Trophoblast cell (in vitro differentiated cells and primary cell): ENCODE results near the gene SULT4A1.

Source experiments
- DNase-seq, 2 donors: peaks; one replicate each; pipeline ENCODE4 v3.0.0-alpha.2; 2016
- H2AFZ ChIP-seq: 2 replicates; pipeline ENCODE4 v1.6.1; 2013; ENCODE audit warnings: low read length, moderate library complexity, mild to moderate bottlenecking; ENCODE audit not compliant: insufficient read depth, poor library complexity
- H2AK5ac ChIP-seq: 2 replicates; pipeline ENCODE4 v1.6.1; 2013; ENCODE audit warnings: mild to moderate bottlenecking, low read length
- H2BK120ac ChIP-seq: 2 replicates; pipeline ENCODE4 v1.6.1; 2013; ENCODE audit warnings: low read length, mild to moderate bottlenecking, moderate library complexity; ENCODE audit not compliant: insufficient read depth, poor library complexity
- H2BK12ac ChIP-seq: 2 replicates; pipeline ENCODE4 v1.6.1; 2013; ENCODE audit warnings: mild to moderate bottlenecking, low read length, moderate library complexity
- H2BK5ac ChIP-seq: 2 replicates; pipeline ENCODE4 v1.6.1; 2013; ENCODE audit warnings: low read length, low read depth, moderate library complexity, mild to moderate bottlenecking; ENCODE audit not compliant: poor library complexity
- H3K14ac ChIP-seq: 2 replicates; pipeline ENCODE4 v1.6.1; 2013; ENCODE audit warnings: mild to moderate bottlenecking, low read length
- H3K18ac ChIP-seq: 2 replicates; pipeline ENCODE4 v1.6.1; 2013; ENCODE audit warnings: mild to moderate bottlenecking, low read length
- H3K23ac ChIP-seq: 2 replicates; pipeline ENCODE4 v1.6.1; 2013; ENCODE audit warnings: low read length
- H3K27ac ChIP-seq: 2 replicates; pipeline ENCODE4 v1.5.1; 2013; ENCODE audit warnings: low read depth, mild to moderate bottlenecking, inconsistent platforms, low read length, moderate library complexity
- H3K27me3 ChIP-seq: 2 replicates; pipeline ENCODE4 v1.6.1; 2013; ENCODE audit warnings: inconsistent platforms, mild to moderate bottlenecking, low read length, moderate library complexity; ENCODE audit not compliant: insufficient read depth
- H3K36me3 ChIP-seq, 2 experiments: 1 replicate in 1 of 2; 2 replicates in 1 of 2; pipeline ENCODE4 v1.6.1; 2013; ENCODE audit warnings: low read length in 2 of 2, mild to moderate bottlenecking in 2 of 2, moderate library complexity in 1 of 2; ENCODE audit not compliant: insufficient read depth in 2 of 2, control insufficient read depth in 1 of 2
- H3K4ac ChIP-seq: 2 replicates; pipeline ENCODE4 v1.6.1; 2013; ENCODE audit warnings: low read depth, mild to moderate bottlenecking, low read length, moderate library complexity
- H3K4me1 ChIP-seq, 2 experiments: 1 replicate in 1 of 2; 2 replicates in 1 of 2; pipeline ENCODE4 v1.6.1; 2013; ENCODE audit warnings: low read length in 2 of 2, mild to moderate bottlenecking in 2 of 2, moderate library complexity in 1 of 2; ENCODE audit not compliant: insufficient read depth in 2 of 2, control insufficient read depth in 1 of 2
- H3K4me2 ChIP-seq: 2 replicates; pipeline ENCODE4 v1.6.1; 2013; ENCODE audit warnings: inconsistent platforms, mild to moderate bottlenecking, low read length, moderate library complexity
- H3K4me3 ChIP-seq: 2 replicates; pipeline ENCODE4 v1.5.1; 2013; ENCODE audit warnings: mild to moderate bottlenecking, low read depth, low read length, inconsistent platforms
- H3K79me1 ChIP-seq: one replicate; pipeline ENCODE4 v1.6.1; 2013; ENCODE audit warnings: low read length
- H3K79me2 ChIP-seq: 2 replicates; pipeline ENCODE4 v1.6.1; 2013; ENCODE audit warnings: low read length, mild to moderate bottlenecking; ENCODE audit not compliant: control insufficient read depth, insufficient read depth, poor library complexity
- H3K9ac ChIP-seq: 2 replicates; pipeline ENCODE4 v1.6.1; 2013; ENCODE audit warnings: mild to moderate bottlenecking, low read length
- H3K9me3 ChIP-seq: 2 replicates; pipeline ENCODE4 v1.6.1; 2013; ENCODE audit warnings: low read depth, mild to moderate bottlenecking, control low read depth, inconsistent platforms, low read length; ENCODE audit not compliant: insufficient read depth
- H4K12ac ChIP-seq: 2 replicates; pipeline ENCODE4 v1.6.1; 2013; ENCODE audit warnings: low read depth, mild to moderate bottlenecking, low read length, moderate library complexity
- H4K8ac ChIP-seq: 2 replicates; pipeline ENCODE4 v1.6.1; 2013; ENCODE audit warnings: low read depth, mild to moderate bottlenecking, low read length, moderate library complexity
- H4K91ac ChIP-seq: one replicate; pipeline ENCODE4 v1.6.1; 2013; ENCODE audit warnings: low read depth, mild to moderate bottlenecking, low read length, moderate library complexity
- WGBS: extraction: QIAGEN DNeasy Blood & Tissue Kit; methylation state at CpG from one replicate; pipeline ENCODE4 v1.1.7; 2013; ENCODE audit warnings: missing lambda C conversion rate; ENCODE audit not compliant: insufficient read length, insufficient coverage; ENCODE audit errors: extremely low coverage; 5-methylcytosine and 5-hydroxymethylcytosine counted together

The SULT4A1 gene

GRCh38 chr22:43814264-43814663, 48.0 kb downstream of the SULT4A1 start:
- H3K4me3 ChIP-seq, result no peak overlapping the region
- no peak overlapping the region for H2BK120ac ChIP-seq
- no peak overlapping the region for H3K9ac ChIP-seq
- no peak overlapping the region for H3K14ac ChIP-seq
- no peaks in the 10 kb centered on the region for H3K36me3 ChIP-seq
- H3K27ac ChIP-seq, result no peak overlapping the region
- peaks cover 6 to 9% of the 10 kb centered on the region in 2 experiments for H3K4me1 ChIP-seq
- H3K9me3 ChIP-seq, result peaks cover 2% of the 10 kb centered on the region
- H3K27me3 ChIP-seq, result no peaks in the 10 kb centered on the region
- H3K4ac ChIP-seq, result no peak overlapping the region
- peaks cover 3% of the 10 kb centered on the region for H3K79me2 ChIP-seq
- H3K79me1 ChIP-seq, result peaks cover 4% of the 10 kb centered on the region
- H4K8ac ChIP-seq, result no peak overlapping the region
- no peak for DNase-seq
- H3K23ac ChIP-seq, result no peak overlapping the region
- no peak overlapping the region for H3K18ac ChIP-seq
- H4K12ac ChIP-seq, result no peak overlapping the region
- H2AFZ ChIP-seq, result no peak overlapping the region
- H4K91ac ChIP-seq, result no peak overlapping the region
- no peak overlapping the region for H3K4me2 ChIP-seq
- no CpG with 5 or more reads among the region's 5 CpGs for WGBS
- no peak overlapping the region for H2BK5ac ChIP-seq
- H2BK12ac ChIP-seq, result no peak overlapping the region
- H2AK5ac ChIP-seq, result no peak overlapping the region

GRCh38 chr22:43812890-43813289, 49.4 kb downstream of the SULT4A1 start:
- H3K18ac ChIP-seq, result no peak overlapping the region
- H3K27ac ChIP-seq, result no peak overlapping the region
- no peak overlapping the region for H2BK120ac ChIP-seq
- H3K23ac ChIP-seq, result no peak overlapping the region
- H3K36me3 ChIP-seq, result no peaks in the 10 kb centered on the region
- DNase-seq, result no peak
- H3K79me2 ChIP-seq, result peaks cover 3% of the 10 kb centered on the region
- peak overlapping the region; percentile 56 for H4K91ac ChIP-seq
- H3K4me1 ChIP-seq, result peaks cover 6 to 9% of the 10 kb centered on the region in 2 experiments
- H4K8ac ChIP-seq, result peak overlapping the region; percentile 98
- peaks cover 2% of the 10 kb centered on the region for H3K9me3 ChIP-seq
- H3K4ac ChIP-seq, result no peak overlapping the region
- H2AFZ ChIP-seq, result no peak overlapping the region
- H3K79me1 ChIP-seq, result peaks cover 4% of the 10 kb centered on the region
- H3K14ac ChIP-seq, result no peak overlapping the region
- no CpG with 5 or more reads among the region's 6 CpGs for WGBS
- H3K4me3 ChIP-seq, result peak overlapping the region; percentile 75
- no peak overlapping the region for H2AK5ac ChIP-seq
- peak overlapping the region; percentile 90 for H3K9ac ChIP-seq
- H3K4me2 ChIP-seq, result peak overlapping the region; percentile 81
- H2BK5ac ChIP-seq, result no peak overlapping the region
- no peak overlapping the region for H4K12ac ChIP-seq
- H2BK12ac ChIP-seq, result no peak overlapping the region
- no peaks in the 10 kb centered on the region for H3K27me3 ChIP-seq

- Histone ChIP-seq H3K18ac (peak within 1 kb of the TSS; percentile 25), H3K23ac (no peak within 1 kb of the TSS), H3K79me2 (peaks cover 3% of the 10 kb centered on the region), H3K27me3 (no peaks in the 10 kb centered on the region), H3K4me1 (peaks cover 6 to 9% of the 10 kb centered on the region in 2 experiments), H3K9me3 (peaks cover 2% of the 10 kb centered on the region), H2BK12ac (no peak within 1 kb of the TSS), H2AK5ac (peak within 1 kb of the TSS; percentile 40), H3K36me3 (no peaks in the 10 kb centered on the region), H3K4me3 (peak within 1 kb of the TSS; percentile 84), H3K4ac (peak within 1 kb of the TSS; percentile 68), H2AFZ (peak within 1 kb of the TSS; percentile 98), H4K8ac (peak within 1 kb of the TSS; percentile 98), H3K79me1 (peaks cover 4% of the 10 kb centered on the region), H4K12ac (peak within 1 kb of the TSS; percentile 93), H3K14ac (peak within 1 kb of the TSS; percentile 90), H3K9ac (peak within 1 kb of the TSS; percentile 90), H4K91ac (peak within 1 kb of the TSS; percentile 56), H2BK120ac (peak within 1 kb of the TSS; percentile 48), H3K4me2 (peak within 1 kb of the TSS; percentile 81), H3K27ac (no peak within 1 kb of the TSS), H2BK5ac (no peak within 1 kb of the TSS)
- no CpG with 5 or more reads among the region's 55 CpGs for WGBS
- DNase-seq, result peak; percentile 59 to 89
These were observed 50.0 kb downstream of the SULT4A1 start, which contains the start of gene EFCAB6 for GRCh38 chr22:43812149-43812842. TSS of gene EFCAB6 (minus strand) at chr22:43812305. CDS start at chr22:43782318, 29,987 bp downstream.

- Histone ChIP-seq H3K18ac (no peak overlapping the region), H2AFZ (peak overlapping the region; percentile 58), H3K4me3 (peak overlapping the region; percentile 84), H2BK120ac (no peak overlapping the region), H3K79me2 (peaks cover 3% of the 10 kb centered on the region), H2BK5ac (no peak overlapping the region), H4K91ac (no peak overlapping the region), H3K9ac (no peak overlapping the region), H2BK12ac (no peak overlapping the region), H3K9me3 (peaks cover 2% of the 10 kb centered on the region), H4K12ac (peak overlapping the region; percentile 4), H3K14ac (no peak overlapping the region), H3K79me1 (peaks cover 4% of the 10 kb centered on the region), H3K4ac (no peak overlapping the region), H2AK5ac (no peak overlapping the region), H3K23ac (no peak overlapping the region), H3K4me2 (peak overlapping the region; percentile 70), H3K36me3 (no peaks in the 10 kb centered on the region), H3K4me1 (peaks cover 6 to 9% of the 10 kb centered on the region in 2 experiments), H3K27ac (no peak overlapping the region), H4K8ac (peak overlapping the region; percentile 23), H3K27me3 (no peaks in the 10 kb centered on the region)
- peak in 1 of 2 donors; percentile 24 for DNase-seq
- WGBS, result no CpG with 5 or more reads among the region's 21 CpGs
These were observed 50.5 kb downstream of the SULT4A1 start for GRCh38 chr22:43811777-43812148.
